Prostate gland (tissue), 2 donors: Measurements from ENCODE around the gene PAK5. TPM values are rescaled to one million over a fixed set of nuclear protein-coding genes. Genes with fewer than 3 reads are reported as not detected.

Source experiments
- DNase-seq: peaks from one replicate; pipeline ENCODE4 v3.0.0-alpha.2; 2019; ENCODE audit warnings: low spot score
- H3K27ac ChIP-seq, 2 donors: fragments of 200-600 bp; sonication (generic); 2 replicates each; pipeline ENCODE4 v1.5.1; 2017 to 2019
- H3K27me3 ChIP-seq: fragments of 200-600 bp; sonication (generic); replicated peaks from 2 replicates; pipeline ENCODE4 v1.5.1; 2019; ENCODE audit not compliant: insufficient read depth
- H3K36me3 ChIP-seq, 2 donors: fragments of 200-600 bp; sonication (generic); 1 replicate in 1 of 2; 2 replicates in 1 of 2; pipeline versions ENCODE4 v1.5.1 to v1.8.1; 2017 to 2019
- H3K4me1 ChIP-seq: fragments of 200-600 bp; sonication (generic); replicated peaks from 2 replicates; pipeline ENCODE4 v1.5.1; 2019
- H3K4me3 ChIP-seq, 2 donors: fragments of 200-600 bp; sonication (generic); 2 replicates each; pipeline ENCODE4 v1.5.1; 2017 to 2019
- H3K9me3 ChIP-seq: fragments of 200-600 bp; sonication (generic); 2 replicates; pipeline ENCODE4 v1.5.1; 2017
- POLR2A ChIP-seq: fragments of 450-650 bp; IDR thresholded peaks from one replicate; pipeline ENCODE4 v1.6.1; 2016; ENCODE audit warnings: antibody characterized with exemption, mild to moderate bottlenecking
- POLR2AphosphoS5 ChIP-seq: sonication (generic); formaldehyde crosslinking; IDR thresholded peaks from one replicate; pipeline ENCODE4 v1.6.1; 2017; ENCODE audit warnings: antibody characterized with exemption
- WGBS: methylation state at CpG from one replicate; pipeline ENCODE4 v1.1.5; 2018; 5-methylcytosine and 5-hydroxymethylcytosine counted together
- intact Hi-C: fragments of 100-400 bp; cut with DNase I; formaldehyde crosslinking; loops from one replicate; pipeline ENCODE4 v1.14.2; 2022
- total RNA-seq, 2 donors: library from RNA; depleted of rRNA; stranded (reverse); fragments of >200 nt; gene quantifications; one replicate each; pipeline ENCODE4 v1.1.0, GENCODE V29; 2016
- TF ChIP-seq, protein P1 (sequence below), 4 experiments: fragments of 200-600 bp in 2 of 4; fragments of 450-650 bp in 2 of 4; sonication (generic) in 2 of 4; IDR thresholded peaks; 1 replicate in 3 of 4; 2 replicates in 1 of 4; pipeline ENCODE4 v1.5.1; 2016 to 2019; ENCODE audit warnings: antibody characterized with exemption in 4 of 4, mild to moderate bottlenecking in 2 of 4, moderate library complexity in 2 of 4

Gene PAK5
- total RNA-seq, 2 donors from 2014 or later = 1.4 to 1.9 TPM

DNA sequence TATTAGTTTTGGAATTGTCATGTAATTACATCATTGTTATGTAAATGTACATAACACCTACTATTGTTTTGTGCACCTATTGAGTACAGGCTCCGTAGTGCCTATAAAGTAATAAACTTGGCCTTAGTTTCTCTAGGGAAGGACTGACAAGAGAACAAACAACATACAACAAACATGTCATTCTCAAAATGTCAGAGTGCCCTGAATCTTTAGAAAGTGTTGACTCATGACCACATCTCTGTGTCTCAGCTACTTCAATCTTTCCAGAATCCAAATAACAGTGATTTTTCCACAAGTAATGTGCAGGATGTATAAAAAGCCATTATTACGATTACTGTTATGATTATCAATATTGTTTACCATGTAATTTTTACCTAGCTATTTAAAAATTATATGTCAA, 307.3 kb downstream of the PAK5 start:
- Histone ChIP-seq H3K27ac (no peak overlapping the region), H3K9me3 (no peaks in the 10 kb centered on the region), H3K4me3 (no peak overlapping the region), H3K4me1 (no peaks in the 10 kb centered on the region), H3K36me3 (no peaks in the 10 kb centered on the region), H3K27me3 (no peaks in the 10 kb centered on the region)
- DNase-seq = no peak
- WGBS = 59% methylated on average over 2 of the region's 2 CpGs
- intact Hi-C loops = no loop called here
- no peak for TF ChIP-seq POLR2A
- TF ChIP-seq, protein P1, sequence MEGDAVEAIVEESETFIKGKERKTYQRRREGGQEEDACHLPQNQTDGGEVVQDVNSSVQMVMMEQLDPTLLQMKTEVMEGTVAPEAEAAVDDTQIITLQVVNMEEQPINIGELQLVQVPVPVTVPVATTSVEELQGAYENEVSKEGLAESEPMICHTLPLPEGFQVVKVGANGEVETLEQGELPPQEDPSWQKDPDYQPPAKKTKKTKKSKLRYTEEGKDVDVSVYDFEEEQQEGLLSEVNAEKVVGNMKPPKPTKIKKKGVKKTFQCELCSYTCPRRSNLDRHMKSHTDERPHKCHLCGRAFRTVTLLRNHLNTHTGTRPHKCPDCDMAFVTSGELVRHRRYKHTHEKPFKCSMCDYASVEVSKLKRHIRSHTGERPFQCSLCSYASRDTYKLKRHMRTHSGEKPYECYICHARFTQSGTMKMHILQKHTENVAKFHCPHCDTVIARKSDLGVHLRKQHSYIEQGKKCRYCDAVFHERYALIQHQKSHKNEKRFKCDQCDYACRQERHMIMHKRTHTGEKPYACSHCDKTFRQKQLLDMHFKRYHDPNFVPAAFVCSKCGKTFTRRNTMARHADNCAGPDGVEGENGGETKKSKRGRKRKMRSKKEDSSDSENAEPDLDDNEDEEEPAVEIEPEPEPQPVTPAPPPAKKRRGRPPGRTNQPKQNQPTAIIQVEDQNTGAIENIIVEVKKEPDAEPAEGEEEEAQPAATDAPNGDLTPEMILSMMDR (IDR thresholded peaks at IDR 0.05) = no peak

DNA sequence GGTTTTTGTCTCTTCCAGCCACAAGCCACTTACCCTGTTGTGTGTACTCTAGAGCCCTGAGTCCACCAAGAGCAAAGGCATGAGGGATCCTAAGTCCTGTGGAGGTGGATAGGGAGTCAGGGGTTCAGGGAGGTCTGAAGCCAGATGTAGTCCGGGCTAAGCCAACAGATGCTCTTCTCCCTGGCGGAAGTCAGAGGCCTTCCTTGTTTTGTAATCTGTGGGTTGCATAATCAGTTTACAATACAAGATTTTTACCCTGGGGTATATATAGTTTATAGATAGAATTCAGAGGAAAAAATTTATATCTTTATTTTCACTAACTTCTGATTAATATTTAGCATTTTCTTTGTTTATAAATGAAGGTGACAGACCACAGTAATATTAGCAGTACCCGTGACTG, 315.2 kb downstream of the PAK5 start:
- H3K4me3 ChIP-seq = no peak overlapping the region
- intact Hi-C loops = no loop called here
- no peaks in the 10 kb centered on the region for H3K9me3 ChIP-seq
- H3K27me3 ChIP-seq = no peaks in the 10 kb centered on the region
- 90% methylated on average over 3 of the region's 3 CpGs for WGBS
- H3K36me3 ChIP-seq = no peaks in the 10 kb centered on the region
- H3K4me1 ChIP-seq = no peaks in the 10 kb centered on the region
- TF ChIP-seq, protein P1 (IDR thresholded peaks at IDR 0.05) = no peak
- TF ChIP-seq POLR2AphosphoS5 (no peak), POLR2A (no peak)
- H3K27ac ChIP-seq = no peak overlapping the region
- no peak for DNase-seq

- intact Hi-C loops = no loop called here
- 68% methylated on average over 4 of the region's 4 CpGs for WGBS
- Histone ChIP-seq H3K4me1 (no peaks in the 10 kb centered on the region), H3K9me3 (no peaks in the 10 kb centered on the region), H3K36me3 (no peaks in the 10 kb centered on the region), H3K4me3 (no peak overlapping the region), H3K27me3 (peaks cover 5% of the 10 kb centered on the region), H3K27ac (no peak overlapping the region)
- no peak for DNase-seq
- no peak for TF ChIP-seq POLR2AphosphoS5
- TF ChIP-seq, protein P1 (IDR thresholded peaks at IDR 0.05) = no peak
- TF ChIP-seq POLR2A = no peak
These were observed 318.8 kb downstream of the PAK5 start for GRCh38 chr20:9520086-9520485.

DNA sequence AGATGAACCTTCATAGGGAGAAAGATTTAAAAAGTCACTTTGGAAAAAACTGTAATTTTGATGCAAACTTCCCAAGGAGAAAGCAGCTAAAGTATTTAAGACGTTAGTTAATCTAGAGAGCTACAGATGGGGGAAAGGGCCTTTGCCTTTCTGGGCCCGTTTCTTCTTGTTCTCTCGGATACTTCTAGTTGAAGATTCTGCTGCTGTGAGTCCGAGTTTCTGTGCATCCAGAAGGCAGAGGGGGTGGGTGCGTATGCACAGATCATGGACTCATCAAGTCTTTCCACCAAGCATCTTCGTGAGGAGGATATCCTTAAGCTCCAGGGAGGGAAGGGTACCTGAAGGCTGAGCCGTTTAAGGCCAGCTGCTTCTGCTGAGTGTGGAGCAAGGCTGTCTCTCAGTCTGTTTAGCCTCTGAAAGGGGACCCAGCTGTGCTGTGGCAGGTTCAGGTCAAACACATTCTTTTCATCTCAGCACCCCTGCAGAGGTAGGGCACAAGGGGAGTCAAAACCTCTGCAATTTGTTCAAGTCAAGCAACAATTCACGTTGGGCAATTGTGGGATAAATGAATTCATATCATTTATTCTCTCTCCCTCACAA, 320.2 kb downstream of the PAK5 start:
- Histone ChIP-seq H3K4me1 (no peaks in the 10 kb centered on the region), H3K36me3 (no peaks in the 10 kb centered on the region), H3K4me3 (no peak overlapping the region), H3K27ac (no peak overlapping the region), H3K27me3 (peaks cover 5% of the 10 kb centered on the region), H3K9me3 (no peaks in the 10 kb centered on the region)
- DNase-seq = no peak
- intact Hi-C loops = no loop called here
- TF ChIP-seq, protein P1 (IDR thresholded peaks at IDR 0.05) = no peak
- no peak for TF ChIP-seq POLR2A
- TF ChIP-seq POLR2AphosphoS5 = no peak
- WGBS = 57% methylated on average over 8 of the region's 8 CpGs

GRCh38 chr20:9517297-9518162, 321.3 kb downstream of the PAK5 start:
- Histone ChIP-seq H3K4me1 (no peaks in the 10 kb centered on the region), H3K4me3 (no peak overlapping the region), H3K27me3 (peaks cover 5% of the 10 kb centered on the region), H3K9me3 (no peaks in the 10 kb centered on the region), H3K27ac (no peak overlapping the region), H3K36me3 (no peaks in the 10 kb centered on the region)
- DNase-seq = no peak
- intact Hi-C loops = no loop called here
- TF ChIP-seq, protein P1 (IDR thresholded peaks at IDR 0.05) = no peak
- 73% methylated on average over 8 of the region's 8 CpGs for WGBS
